ENCODE measurements around the gene CENPF. TPM values are rescaled to one million over a fixed set of nuclear protein-coding genes. Genes with fewer than 3 reads are reported as not detected.

The CENPF gene
- total and polyA plus RNA-seq, 8 donors, result 0.15 to 43.2 (median 6.8) TPM

- Histone ChIP-seq H3K4me3 (no peak overlapping the region), H3K36me3 (peaks cover 0 to 8% (median 0%) of the 10 kb centered on the region in 4 donors), H3K4me1 (peaks cover 0 to 4% (median 0%) of the 10 kb centered on the region in 4 donors), H3K9me3 (no peaks in the 10 kb centered on the region), H3K27ac (no peak overlapping the region), H3K27me3 (no peaks in the 10 kb centered on the region)
- TF ChIP-seq POLR2A (IDR thresholded peaks at IDR 0.05) (no peak), POLR2AphosphoS5 (IDR thresholded peaks at IDR 0.05) (no peak), EP300 (IDR thresholded peaks at IDR 0.05) (no peak)
- TF ChIP-seq, protein P1, sequence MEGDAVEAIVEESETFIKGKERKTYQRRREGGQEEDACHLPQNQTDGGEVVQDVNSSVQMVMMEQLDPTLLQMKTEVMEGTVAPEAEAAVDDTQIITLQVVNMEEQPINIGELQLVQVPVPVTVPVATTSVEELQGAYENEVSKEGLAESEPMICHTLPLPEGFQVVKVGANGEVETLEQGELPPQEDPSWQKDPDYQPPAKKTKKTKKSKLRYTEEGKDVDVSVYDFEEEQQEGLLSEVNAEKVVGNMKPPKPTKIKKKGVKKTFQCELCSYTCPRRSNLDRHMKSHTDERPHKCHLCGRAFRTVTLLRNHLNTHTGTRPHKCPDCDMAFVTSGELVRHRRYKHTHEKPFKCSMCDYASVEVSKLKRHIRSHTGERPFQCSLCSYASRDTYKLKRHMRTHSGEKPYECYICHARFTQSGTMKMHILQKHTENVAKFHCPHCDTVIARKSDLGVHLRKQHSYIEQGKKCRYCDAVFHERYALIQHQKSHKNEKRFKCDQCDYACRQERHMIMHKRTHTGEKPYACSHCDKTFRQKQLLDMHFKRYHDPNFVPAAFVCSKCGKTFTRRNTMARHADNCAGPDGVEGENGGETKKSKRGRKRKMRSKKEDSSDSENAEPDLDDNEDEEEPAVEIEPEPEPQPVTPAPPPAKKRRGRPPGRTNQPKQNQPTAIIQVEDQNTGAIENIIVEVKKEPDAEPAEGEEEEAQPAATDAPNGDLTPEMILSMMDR (IDR thresholded peaks at IDR 0.05), result no peak
- intact Hi-C loops (cut with DNase I; ENCODE audit: low total_unique reads), result no loop called here
- DNase-seq, result no peak
- WGBS, 5 donors, result 89 to 95% (median 92%) methylated on average over 3 of the region's 3 CpGs
Measured at GRCh38 chr1:214662223-214662785, 59.3 kb downstream of the CENPF start.

- TF ChIP-seq, protein P1 (IDR thresholded peaks at IDR 0.05), result no peak
- TF ChIP-seq EP300 (IDR thresholded peaks at IDR 0.05) (no peak), POLR2AphosphoS5 (IDR thresholded peaks at IDR 0.05) (no peak), POLR2A (IDR thresholded peaks at IDR 0.05) (no peak)
- intact Hi-C loops (cut with DNase I; ENCODE audit: low total_unique reads), result no loop called here
- H3K9me3 ChIP-seq, result no peaks in the 10 kb centered on the region
- no peak for DNase-seq
- WGBS, 5 donors, result 96 to 98% (median 97%) methylated on average over 8 of the region's 8 CpGs
- H3K27me3 ChIP-seq, result no peaks in the 10 kb centered on the region
- peaks cover 0 to 8% (median 0%) of the 10 kb centered on the region in 4 donors for H3K36me3 ChIP-seq
- H3K4me1 ChIP-seq, result peaks cover 0 to 4% (median 0%) of the 10 kb centered on the region in 4 donors
- H3K4me3 ChIP-seq, result no peak overlapping the region
- no peak overlapping the region for H3K27ac ChIP-seq
Measured at GRCh38 chr1:214664651-214665433, 61.8 kb downstream of the CENPF start.

DNA sequence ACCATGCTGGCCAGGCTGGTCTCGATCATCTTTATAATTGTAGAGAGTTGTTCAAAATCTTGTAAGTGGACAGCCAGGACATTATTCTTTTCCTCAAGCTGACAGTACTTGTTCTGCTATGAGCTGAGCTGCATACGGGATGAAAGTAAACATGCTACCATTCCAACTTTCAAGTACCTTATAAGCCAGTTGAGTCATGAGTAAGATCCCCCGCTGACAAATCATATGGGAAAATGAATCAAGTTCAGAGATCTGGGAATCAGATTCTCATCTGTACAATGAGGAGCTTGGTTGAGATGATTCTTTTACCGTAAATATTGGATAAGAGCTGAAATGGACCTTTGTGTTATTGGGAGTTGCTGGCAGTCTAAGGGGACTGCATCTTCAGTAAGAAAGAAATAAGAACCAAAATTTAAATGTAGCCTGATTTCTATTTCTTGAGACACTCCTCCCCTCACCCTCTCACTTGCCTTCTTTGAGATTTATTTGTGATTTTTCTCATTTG, 62.7 kb downstream of the CENPF start:
- no peak for TF ChIP-seq POLR2A (IDR thresholded peaks at IDR 0.05)
- TF ChIP-seq POLR2AphosphoS5 (IDR thresholded peaks at IDR 0.05), result no peak
- TF ChIP-seq, protein P1 (IDR thresholded peaks at IDR 0.05), result no peak
- TF ChIP-seq EP300 (IDR thresholded peaks at IDR 0.05), result no peak
- WGBS, 5 donors, result 87 to 94% (median 92%) methylated on average over 4 of the region's 4 CpGs
- no peak overlapping the region for H3K27ac ChIP-seq
- H3K4me3 ChIP-seq, result no peak overlapping the region
- H3K4me1 ChIP-seq, result peaks cover 0 to 4% (median 0%) of the 10 kb centered on the region in 4 donors
- no peaks in the 10 kb centered on the region for H3K9me3 ChIP-seq
- DNase-seq, result no peak
- intact Hi-C loops (cut with DNase I; ENCODE audit: low total_unique reads), result no loop called here
- H3K36me3 ChIP-seq, result peaks cover 0 to 8% (median 0%) of the 10 kb centered on the region in 4 donors
- H3K27me3 ChIP-seq, result no peaks in the 10 kb centered on the region

DNA sequence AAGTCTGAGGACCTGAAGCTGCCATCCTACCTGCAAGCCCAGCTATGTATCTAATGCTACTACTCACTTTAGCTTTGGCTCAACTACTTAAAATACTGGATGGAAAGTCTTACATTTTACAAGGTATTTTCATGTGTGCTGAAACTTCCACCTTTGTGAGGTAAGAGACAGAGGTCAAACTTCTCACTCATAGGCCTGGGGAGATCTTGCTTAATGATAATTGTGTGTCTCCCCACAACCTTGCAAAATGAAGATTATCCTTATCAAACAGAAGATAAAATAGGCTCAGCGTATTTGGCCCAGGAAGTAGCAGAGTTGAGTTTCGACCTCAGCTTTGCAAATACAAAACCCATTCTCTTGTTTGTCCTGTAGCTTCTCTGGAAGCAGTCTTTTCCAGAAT, 63.7 kb downstream of the CENPF start:
- H3K27ac ChIP-seq, result no peak overlapping the region
- H3K9me3 ChIP-seq, result no peaks in the 10 kb centered on the region
- H3K36me3 ChIP-seq, result peaks cover 0 to 8% (median 0%) of the 10 kb centered on the region in 4 donors
- H3K27me3 ChIP-seq, result no peaks in the 10 kb centered on the region
- intact Hi-C loops (cut with DNase I; ENCODE audit: low total_unique reads), result no loop called here
- WGBS, 5 donors, result 56 to 81% (median 77%) methylated on average over 2 of the region's 2 CpGs
- H3K4me1 ChIP-seq, result no peaks in the 10 kb centered on the region
- H3K4me3 ChIP-seq, result no peak overlapping the region
- TF ChIP-seq POLR2AphosphoS5 (IDR thresholded peaks at IDR 0.05), result no peak
- no peak for TF ChIP-seq EP300 (IDR thresholded peaks at IDR 0.05)
- no peak for DNase-seq
